GM06990 (cell line): ENCODE data around the gene SSBP4.

Source experiments
- DNase-seq: peaks from one replicate; pipeline ENCODE4 v3.0.0-alpha.2; 2011; ENCODE audit not compliant: insufficient read length; ENCODE audit errors: extremely low read depth
- H3K27me3 ChIP-seq: replicated peaks from 2 replicates; pipeline ENCODE4 v1.6.0; 2011; ENCODE audit warnings: low read length; ENCODE audit not compliant: control insufficient read depth, insufficient read depth
- H3K36me3 ChIP-seq: 2 replicates; pipeline ENCODE4 v1.5.1; 2011; ENCODE audit warnings: low read length; ENCODE audit not compliant: control insufficient read depth, insufficient read depth
- H3K4me3 ChIP-seq: replicated peaks from 2 replicates; pipeline ENCODE4 v1.5.1; 2011; ENCODE audit warnings: low read depth, mild to moderate bottlenecking, control low read depth, low read length
- CTCF ChIP-seq: IDR thresholded peaks from 2 replicates; pipeline ENCODE4 v1.5.1; 2011; ENCODE audit warnings: low read length, control low read depth, mild to moderate bottlenecking, inconsistent platforms; ENCODE audit not compliant: insufficient read depth, poor library complexity, severe bottlenecking

The SSBP4 gene

GRCh38 chr19:18429717-18430416, 10.7 kb downstream of the SSBP4 start:
- Histone ChIP-seq H3K4me3 (peak overlapping the region; percentile 56), H3K36me3 (peaks cover 2% of the 10 kb centered on the region; the same call in 1 of the 2 replicates), H3K27me3 (no peaks in the 10 kb centered on the region)
- DNase-seq, result no peak
- TF ChIP-seq CTCF, result no peak

- DNase-seq, result no peak
- no peak for TF ChIP-seq CTCF
- Histone ChIP-seq H3K27me3 (no peaks in the 10 kb centered on the region), H3K36me3 (peaks cover 2% of the 10 kb centered on the region; the same call in 1 of the 2 replicates), H3K4me3 (no peak overlapping the region)
Observed at GRCh38 chr19:18430417-18431144, 11.4 kb downstream of the SSBP4 start.

DNA sequence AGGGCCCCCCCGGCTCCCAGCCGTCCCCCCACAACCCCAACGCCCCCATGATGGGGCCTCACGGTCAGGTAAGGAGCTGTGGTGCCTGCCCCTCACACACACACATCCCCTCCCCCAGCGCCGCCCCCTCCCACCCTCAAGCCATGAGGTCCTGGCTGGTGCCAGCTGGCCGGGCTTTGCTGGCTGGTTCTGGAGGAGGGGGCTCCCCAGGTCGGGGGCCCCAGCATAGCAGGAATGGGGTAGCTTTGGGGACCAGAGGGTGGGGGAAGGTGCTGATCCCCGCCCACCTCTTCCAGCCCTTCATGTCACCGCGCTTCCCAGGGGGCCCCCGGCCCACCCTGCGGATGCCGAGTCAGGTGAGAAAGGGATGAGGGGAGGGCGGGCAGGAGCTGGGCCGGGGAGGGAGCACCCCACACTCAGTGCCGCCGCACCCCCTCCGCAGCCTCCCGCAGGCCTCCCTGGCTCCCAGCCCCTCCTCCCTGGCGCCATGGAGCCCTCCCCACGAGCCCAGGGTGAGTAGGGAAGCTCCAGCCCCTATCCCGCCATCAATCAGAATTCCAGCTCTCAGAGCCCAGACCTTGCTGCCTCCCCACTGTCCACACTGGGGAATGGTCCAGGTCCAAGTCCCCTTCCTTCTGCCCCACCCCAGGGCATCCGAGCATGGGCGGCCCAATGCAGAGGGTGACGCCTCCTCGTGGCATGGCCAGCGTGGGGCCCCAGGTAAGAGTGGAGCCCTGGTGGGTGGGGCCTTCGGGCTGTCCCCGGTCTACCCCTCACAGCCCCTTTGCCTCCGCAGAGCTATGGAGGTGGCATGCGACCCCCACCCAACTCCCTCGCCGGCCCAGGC, 12.4 kb downstream of the SSBP4 start:
- Histone ChIP-seq H3K36me3 (peaks cover 3% of the 10 kb centered on the region; the same call in 1 of the 2 replicates), H3K4me3 (no peak overlapping the region), H3K27me3 (no peaks in the 10 kb centered on the region)
- DNase-seq, result no peak
- TF ChIP-seq CTCF, result no peak

DNA sequence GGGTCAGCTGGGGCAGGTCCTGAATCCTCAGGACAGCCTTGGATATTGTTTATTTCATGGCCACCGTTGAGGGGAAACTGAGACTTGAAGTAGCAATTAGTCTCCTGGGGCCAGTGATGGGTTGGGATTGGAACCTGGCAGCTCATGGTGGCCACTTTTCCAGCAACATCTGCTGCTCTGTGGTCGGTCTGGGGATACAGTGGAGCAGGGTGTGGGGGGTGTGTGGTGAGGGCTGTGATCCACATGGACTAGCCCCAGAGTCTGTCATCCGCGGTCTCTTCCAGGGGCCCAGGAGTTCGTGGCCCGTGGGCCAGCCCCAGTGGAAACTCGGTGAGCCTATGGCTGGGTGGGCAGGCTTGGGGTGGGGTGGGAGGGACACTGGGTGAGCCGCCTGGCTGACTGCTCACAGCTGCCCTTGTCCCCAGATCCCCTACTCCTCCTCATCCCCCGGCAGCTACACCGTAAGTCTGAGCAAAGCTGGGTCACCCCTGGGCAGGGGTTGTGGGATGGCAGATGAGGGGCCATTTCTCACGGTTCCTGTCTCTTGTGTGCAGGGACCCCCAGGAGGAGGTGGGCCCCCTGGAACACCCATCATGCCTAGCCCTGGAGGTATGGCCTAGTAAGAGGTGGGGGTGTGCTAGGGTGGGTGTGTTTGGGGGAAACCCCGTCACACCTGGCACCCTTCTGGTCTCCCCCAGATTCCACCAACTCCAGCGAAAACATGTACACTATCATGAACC, 13.2 kb downstream of the SSBP4 start:
- DNase-seq, result no peak
- Histone ChIP-seq H3K27me3 (no peaks in the 10 kb centered on the region), H3K36me3 (peaks cover 3% of the 10 kb centered on the region; the same call in 1 of the 2 replicates), H3K4me3 (peak overlapping the region; percentile 83)
- no peak for TF ChIP-seq CTCF

GRCh38 chr19:18433015-18433691, 14.0 kb downstream of the SSBP4 start:
- peak; percentile 75 for DNase-seq
- TF ChIP-seq CTCF, result no peak
- H3K36me3 ChIP-seq, result peaks cover 3% of the 10 kb centered on the region; the same call in 1 of the 2 replicates
- H3K4me3 ChIP-seq, result peak overlapping the region; percentile 83
- H3K27me3 ChIP-seq, result no peaks in the 10 kb centered on the region
